H1 (cell line): Measurements from ENCODE around the gene DMAC2. TPM values are rescaled to one million over a fixed set of nuclear protein-coding genes. Genes with fewer than 3 reads are reported as not detected.

ENCODE experiments used
- CTCF ChIA-PET: fragments of 300-600 bp; sonication (Branson Sonifier 250); formaldehyde crosslinking; loops from one replicate; lab custom pipeline; 2021; ENCODE audit not compliant: partially characterized antibody; lab: Charles Lee
- POLR2A ChIA-PET: fragments of 300-600 bp; sonication (Branson Sonifier 250); formaldehyde crosslinking; loops from one replicate; lab custom pipeline; 2021; ENCODE audit warnings: inconsistent platforms; ENCODE audit not compliant: partially characterized antibody; lab: Charles Lee
- DNase-seq, 2 experiments: peaks; one replicate each; pipeline versions ENCODE4 v3.0.0 to v3.0.0-alpha.2; 2010 to 2022; ENCODE audit warnings: low spot score in 2 of 2, low read depth in 1 of 2, mixed read lengths in 1 of 2
- FAIRE-seq: peaks from 2 replicates; lab custom pipeline; 2011; peaks lifted over from hg19 to GRCh38; lab: Jason Lieb, UNC
- H2AFZ ChIP-seq: 2 replicates; pipeline ENCODE4 v1.8.1; 2012; ENCODE audit warnings: low read length, inconsistent platforms
- H2AK5ac ChIP-seq: 2 replicates; pipeline ENCODE4 v1.6.1; 2013; ENCODE audit warnings: low read depth, low read length
- H2BK120ac ChIP-seq: replicated peaks from 2 replicates; pipeline ENCODE3; 2013; ENCODE audit warnings: low read depth, low read length, inconsistent platforms
- H2BK12ac ChIP-seq: 2 replicates; pipeline ENCODE4 v1.6.1; 2013; ENCODE audit warnings: low read depth, low read length
- H2BK15ac ChIP-seq: 2 replicates; pipeline ENCODE4 v1.6.1; 2013; ENCODE audit warnings: low read length
- H2BK20ac ChIP-seq: 2 replicates; pipeline ENCODE4 v1.6.1; 2013; ENCODE audit warnings: low read length
- H2BK5ac ChIP-seq: 2 replicates; pipeline ENCODE4 v1.6.1; 2013; ENCODE audit warnings: low read depth, low read length
- H3K14ac ChIP-seq: 2 replicates; pipeline ENCODE4 v1.6.1; 2013; ENCODE audit warnings: inconsistent platforms; ENCODE audit not compliant: insufficient read length
- H3K18ac ChIP-seq: 2 replicates; pipeline ENCODE4 v1.6.1; 2013; ENCODE audit warnings: low read length; ENCODE audit errors: extremely low read depth
- H3K23ac ChIP-seq: 2 replicates; pipeline ENCODE4 v1.6.1; 2013; ENCODE audit warnings: inconsistent platforms; ENCODE audit not compliant: insufficient read length
- H3K23me2 ChIP-seq: 2 replicates; pipeline ENCODE4 v1.6.1; 2013; ENCODE audit warnings: low read depth, low read length
- H3K27ac ChIP-seq: 2 replicates; pipeline ENCODE4 v1.6.1; 2011; ENCODE audit warnings: low read depth, low read length, inconsistent platforms
- H3K27me3 ChIP-seq, 4 experiments: replicated peaks in 1 of 4; 1 replicate in 1 of 4; 2 replicates in 3 of 4; pipeline versions ENCODE4 v1.6.1 to v1.8.1; 2011 to 2013; ENCODE audit warnings: low read length in 3 of 4, mild to moderate bottlenecking in 3 of 4, inconsistent platforms in 2 of 4, mixed read lengths in 2 of 4, moderate library complexity in 1 of 4; ENCODE audit not compliant: control insufficient read depth in 3 of 4, insufficient read depth in 3 of 4; ENCODE audit errors: extremely low read depth in 1 of 4
- H3K36me3 ChIP-seq, 4 experiments: 2 replicates each; pipeline versions ENCODE4 v1.6.1 to v1.8.1; 2011 to 2013; ENCODE audit warnings: mild to moderate bottlenecking in 4 of 4, low read length in 3 of 4, moderate library complexity in 2 of 4, control low read depth in 1 of 4, inconsistent platforms in 1 of 4; ENCODE audit not compliant: insufficient read depth in 4 of 4, control insufficient read depth in 2 of 4
- H3K4ac ChIP-seq: replicated peaks from 2 replicates; pipeline ENCODE3; 2013; ENCODE audit warnings: low read length, low read depth, mixed read lengths, inconsistent platforms; ENCODE audit not compliant: insufficient read length
- H3K4me1 ChIP-seq, 4 experiments: replicated peaks in 1 of 4; 1 replicate in 1 of 4; 2 replicates in 3 of 4; pipeline versions ENCODE4 v1.6.1 to v1.8.1; 2011 to 2013; ENCODE audit warnings: low read length in 3 of 4, inconsistent platforms in 2 of 4, mixed read lengths in 1 of 4; ENCODE audit not compliant: insufficient read depth in 4 of 4, control insufficient read depth in 3 of 4
- H3K4me2 ChIP-seq, 2 experiments: 2 replicates each; pipeline versions ENCODE4 v1.6.1 to v1.8.1; 2011 to 2013; ENCODE audit warnings: low read depth in 2 of 2, low read length in 2 of 2, control low read depth in 1 of 2, inconsistent platforms in 1 of 2, mild to moderate bottlenecking in 1 of 2; ENCODE audit not compliant: insufficient read depth in 1 of 2
- H3K4me3 ChIP-seq, 4 experiments: fragments of 200-600, 300-600 bp in 1 of 4; sonication (generic), shearing (Covaris generic), sonication (Bioruptor Twin) in 1 of 4; 2 replicates each; pipeline versions ENCODE4 v1.5.1 to v1.8.1; 2011 to 2016; ENCODE audit warnings: low read length in 4 of 4, low read depth in 3 of 4, control low read depth in 2 of 4, inconsistent platforms in 2 of 4, mild to moderate bottlenecking in 2 of 4, mixed read lengths in 1 of 4, moderate library complexity in 1 of 4; ENCODE audit not compliant: insufficient read depth in 2 of 4; ENCODE audit errors: extremely low read depth in 1 of 4
- H3K56ac ChIP-seq: replicated peaks from 2 replicates; pipeline ENCODE3; 2013; ENCODE audit warnings: low read depth, mild to moderate bottlenecking, mixed read lengths, low read length, inconsistent platforms; ENCODE audit not compliant: insufficient read length
- H3K79me1 ChIP-seq: 2 replicates; pipeline ENCODE4 v1.6.1; 2013; ENCODE audit warnings: low read depth, low read length, control low read depth
- H3K79me2 ChIP-seq, 2 experiments: 2 replicates each; pipeline versions ENCODE4 v1.6.1 to v1.8.1; 2012 to 2013; ENCODE audit warnings: low read length in 2 of 2, mild to moderate bottlenecking in 2 of 2, inconsistent platforms in 1 of 2; ENCODE audit not compliant: insufficient read depth in 2 of 2, control insufficient read depth in 1 of 2
- H3K9ac ChIP-seq, 4 experiments: replicated peaks in 1 of 4; 1 replicate in 1 of 4; 2 replicates in 3 of 4; pipeline versions ENCODE4 v1.6.1 to v1.8.1; 2011 to 2013; ENCODE audit warnings: low read depth in 3 of 4, low read length in 3 of 4, control low read depth in 2 of 4, mild to moderate bottlenecking in 2 of 4, moderate library complexity in 2 of 4, inconsistent platforms in 1 of 4; ENCODE audit errors: extremely low read depth in 1 of 4
- H3K9me3 ChIP-seq, 2 experiments: 2 replicates each; pipeline versions ENCODE4 v1.6.1 to v1.8.1; 2012 to 2013; ENCODE audit warnings: mild to moderate bottlenecking in 2 of 2, moderate library complexity in 2 of 2, control low read depth in 1 of 2, inconsistent platforms in 1 of 2, low read depth in 1 of 2, low read length in 1 of 2, mixed read lengths in 1 of 2; ENCODE audit not compliant: insufficient read depth in 2 of 2
- H4K20me1 ChIP-seq, 2 experiments: replicated peaks in 1 of 2; 2 replicates each; pipeline versions ENCODE3 to v1.8.1; 2011 to 2013; ENCODE audit warnings: inconsistent platforms in 2 of 2, low read length in 2 of 2, mild to moderate bottlenecking in 1 of 2; ENCODE audit not compliant: insufficient read depth in 2 of 2, control insufficient read depth in 1 of 2
- H4K5ac ChIP-seq: 2 replicates; pipeline ENCODE4 v1.6.1; 2013; ENCODE audit warnings: low read length, low read depth, mixed read lengths, inconsistent platforms; ENCODE audit not compliant: insufficient read length
- H4K8ac ChIP-seq: 2 replicates; pipeline ENCODE4 v1.8.0; 2013; ENCODE audit warnings: mild to moderate bottlenecking, moderate library complexity, low read length, inconsistent platforms; ENCODE audit not compliant: insufficient read depth; ENCODE audit errors: extremely low read depth
- H4K91ac ChIP-seq: replicated peaks from 2 replicates; pipeline ENCODE3; 2013; ENCODE audit warnings: low read length, mixed read lengths, inconsistent platforms; ENCODE audit not compliant: insufficient read length
- ASH2L ChIP-seq: fragments of 200-600, 300-600 bp; sonication (generic); IDR thresholded peaks from one replicate; pipeline ENCODE4 v1.7.1; 2017; ENCODE audit warnings: low read length
- CEBPB ChIP-seq: IDR thresholded peaks from 2 replicates; pipeline ENCODE4 v1.6.1; 2012; ENCODE audit warnings: low read depth, low read length
- CHD2 ChIP-seq: IDR thresholded peaks from 2 replicates; pipeline ENCODE4 v1.6.1; 2012; ENCODE audit warnings: low read length, improper control_type of control experiment
- CTBP2 ChIP-seq: IDR thresholded peaks from 2 replicates; pipeline ENCODE4 v1.7.0; 2011; ENCODE audit warnings: borderline replicate concordance, mild to moderate bottlenecking, moderate library complexity, mixed read lengths, low read length; ENCODE audit not compliant: insufficient read depth, insufficient read length
- EGR1 ChIP-seq: IDR thresholded peaks from 2 replicates; pipeline ENCODE4 v1.6.1; 2011; ENCODE audit warnings: low read depth, low read length, borderline replicate concordance
- EZH2 ChIP-seq: fragments of 200-600 bp; sonication (generic); IDR thresholded peaks from 2 replicates; pipeline ENCODE4 v1.7.1; 2012; ENCODE audit warnings: low read depth, mild to moderate bottlenecking, moderate library complexity, low read length, inconsistent platforms; ENCODE audit not compliant: severe bottlenecking
- FOSL1 ChIP-seq: IDR thresholded peaks from 2 replicates; pipeline ENCODE4 v1.6.1; 2011; ENCODE audit warnings: mild to moderate bottlenecking, low read depth, low read length, moderate library complexity; ENCODE audit not compliant: insufficient read depth
- KDM1A ChIP-seq: fragments of 200-600, 300-600 bp; sonication (generic); IDR thresholded peaks from 2 replicates; pipeline ENCODE4 v1.7.1; 2016; ENCODE audit warnings: mild to moderate bottlenecking, low read length, borderline replicate concordance
- MAX ChIP-seq: IDR thresholded peaks from 2 replicates; pipeline ENCODE4 v1.6.1; 2012; ENCODE audit warnings: inconsistent platforms
- POLR2A ChIP-seq, 2 experiments: IDR thresholded peaks; 1 replicate in 1 of 2; 2 replicates in 1 of 2; pipeline ENCODE4 v1.6.1; 2011; ENCODE audit warnings: low read depth in 2 of 2, low read length in 2 of 2, mild to moderate bottlenecking in 2 of 2; ENCODE audit errors: control extremely low read depth in 1 of 2
- RFX5 ChIP-seq: IDR thresholded peaks from 2 replicates; pipeline ENCODE4 v1.6.1; 2011; ENCODE audit warnings: low read depth, low read length, improper control_type of control experiment, borderline replicate concordance
- SIRT6 ChIP-seq: IDR thresholded peaks from one replicate; pipeline ENCODE4 v1.7.1; 2012; ENCODE audit warnings: low read length, inconsistent platforms
- SP2 ChIP-seq: IDR thresholded peaks from 2 replicates; pipeline ENCODE4 v1.6.1; 2012; ENCODE audit warnings: mild to moderate bottlenecking, low read length, inconsistent platforms
- TAF1 ChIP-seq: IDR thresholded peaks from 2 replicates; pipeline ENCODE4 v1.6.1; 2011; ENCODE audit warnings: mild to moderate bottlenecking, low read depth, low read length
- WGBS, 2 experiments: shearing (Covaris generic) in 1 of 2; methylation state at CpG; one replicate each; pipeline versions ENCODE4 v1.1.6 to v1.1.7; 2013 to 2015; ENCODE audit warnings: low lambda C conversion rate in 2 of 2, mixed read lengths in 2 of 2, inconsistent platforms in 1 of 2, low coverage in 1 of 2, missing lambda C conversion rate in 1 of 2; ENCODE audit not compliant: insufficient replicate concordance in 2 of 2, insufficient coverage in 1 of 2, insufficient read length in 1 of 2; ENCODE audit errors: extremely low coverage in 1 of 2, missing lambda C conversion rate in 1 of 2; 5-methylcytosine and 5-hydroxymethylcytosine counted together
- polyA plus RNA-seq, 7 experiments: library from polyadenylated mRNA; depleted of rRNA in 3 of 7; stranded (reverse) in 5 of 7; unstranded in 2 of 7; fragments of >200 nt in 5 of 7; fragments of 200-250 nt in 2 of 7; gene quantifications; 1 replicate in 5 of 7; 2 replicates in 1 of 7; 4 replicates in 1 of 7; pipeline versions ENCODE4 v1.2.1 to v1.2.3, GENCODE V29; 2011 to 2013; ENCODE audit warnings: missing spikeins in 2 of 7, mixed read lengths in 2 of 7
- total RNA-seq: library from RNA; stranded (reverse); fragmentation: NEBNext Ultra II Directional; extraction: Animal tissue kit (Norgen Biotek cat#: 25700); gene quantifications from 2 replicates; pipeline ENCODE4 v1.2.1, GENCODE V29; 2021

The DMAC2 gene
- total and polyA plus RNA-seq, 2 of the 8 experiments (the other 6 are each of a cell fraction or from before 2014, with no cell fraction given) = 86.8 to 170 TPM

- WGBS, 2 experiments = 90% methylated on average over 14 of the region's 18 CpGs; no CpG with 5 or more reads in 1 of the 2 experiments
- Histone ChIP-seq H3K79me1 (no peaks in the 10 kb centered on the region), H4K20me1 (no peaks in the 10 kb centered on the region), H4K8ac (no peak overlapping the region), H3K4me1 (peaks cover 0 to 9% (median 0%) of the 10 kb centered on the region in 4 experiments; a peak in 2 of 7 replicates), H2BK20ac (no peak overlapping the region), H4K91ac (no peak overlapping the region), H3K56ac (no peak overlapping the region), H2AK5ac (no peak overlapping the region), H2BK120ac (no peak overlapping the region), H3K23ac (no peak overlapping the region), H3K14ac (no peak overlapping the region), H3K23me2 (peaks cover 4% of the 10 kb centered on the region; the same call in 1 of the 2 replicates), H3K9ac (no peak overlapping the region), H3K79me2 (no peaks in the 10 kb centered on the region), H2AFZ (no peak overlapping the region), H3K9me3 (no peaks in the 10 kb centered on the region), H2BK15ac (no peak overlapping the region), H3K4ac (no peak overlapping the region), H3K27ac (no peak overlapping the region), H4K5ac (no peak overlapping the region), H2BK12ac (no peak overlapping the region), H3K4me2 (no peak overlapping the region), H2BK5ac (no peak overlapping the region), H3K18ac (no peak overlapping the region), H3K4me3 (no peak overlapping the region), H3K27me3 (no peaks in the 10 kb centered on the region), H3K36me3 (peaks cover 0 to 10% (median 2%) of the 10 kb centered on the region in 4 experiments; a peak in 6 of 8 replicates)
- DNase-seq (no peak), FAIRE-seq (no peak)
- TF ChIP-seq FOSL1 = no peak
- no peak for TF ChIP-seq CHD2
- TF ChIP-seq RFX5 = no peak
- TF ChIP-seq POLR2A (IDR thresholded peaks at IDR 0.05; ENCODE audit: control extremely low read depth in 1 of 2, low read depth in 2 of 2, low read length in 2 of 2) = no peak
- TF ChIP-seq EZH2 = no peak
- TF ChIP-seq SIRT6 = no peak
- no peak for TF ChIP-seq TAF1
- no peak for TF ChIP-seq MAX
- TF ChIP-seq CEBPB = no peak
- no peak for TF ChIP-seq ASH2L
- no peak for TF ChIP-seq KDM1A
- no peak for TF ChIP-seq CTBP2
- TF ChIP-seq EGR1 = no peak
- TF ChIP-seq SP2 = no peak
- ChIA-PET POLR2A (no interaction called here), CTCF (no interaction called here)
Observed at GRCh38 chr19:41422456-41422855, 17.3 kb downstream of the DMAC2 start.
